ENCODE data around the gene ADGRA1.

Gene ADGRA1

GRCh38 chr10:133113146-133113830, 25.6 kb downstream of the ADGRA1 start:
- no peak for DNase-seq

- DNase-seq = no peak
These were observed 26.1 kb downstream of the ADGRA1 start for GRCh38 chr10:133113847-133114246.

DNA sequence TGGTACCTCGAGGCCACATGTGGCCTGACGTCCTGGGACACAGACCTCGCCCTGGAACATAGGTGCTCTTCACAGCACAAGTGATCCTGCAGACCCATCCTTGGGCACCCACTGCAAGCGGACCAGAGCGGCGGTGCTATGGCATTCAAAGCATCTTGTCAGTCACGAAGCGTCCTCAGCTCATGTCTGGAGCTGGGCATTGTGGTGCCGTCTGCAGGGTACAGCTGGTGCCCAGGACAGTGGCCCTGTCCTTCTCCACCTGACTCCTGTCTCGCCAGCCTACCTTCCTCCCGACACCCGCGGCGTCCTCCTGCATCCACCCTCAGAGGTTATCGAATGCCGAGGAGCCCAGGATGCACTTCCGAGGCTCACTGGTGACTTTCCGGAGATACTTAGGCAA, 26.5 kb downstream of the ADGRA1 start:
- DNase-seq = no peak

- no peak for DNase-seq
These were observed 27.2 kb downstream of the ADGRA1 start for GRCh38 chr10:133114726-133115452.

DNA sequence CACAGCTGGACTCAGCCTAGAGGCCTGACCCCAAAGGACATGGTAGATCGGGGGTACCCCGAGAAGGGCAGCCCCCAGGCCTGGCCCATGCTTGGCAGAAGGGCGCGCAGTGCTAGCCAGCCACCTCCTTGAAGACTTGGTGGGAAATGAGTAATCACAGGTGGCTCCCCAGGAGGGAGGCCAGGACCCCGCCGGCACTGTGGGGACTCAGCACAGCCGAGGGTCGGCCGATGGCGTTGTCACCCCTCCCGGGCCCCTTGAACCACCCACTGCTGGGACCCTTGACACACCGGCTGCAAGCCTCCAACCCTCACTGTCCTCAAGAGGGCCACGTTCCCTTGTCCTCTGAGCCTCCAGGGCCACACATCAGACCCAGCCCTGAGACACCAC, 27.7 kb downstream of the ADGRA1 start:
- no peak for DNase-seq

- DNase-seq = no peak
These were observed 28.3 kb downstream of the ADGRA1 start for GRCh38 chr10:133115976-133116375.

DNA sequence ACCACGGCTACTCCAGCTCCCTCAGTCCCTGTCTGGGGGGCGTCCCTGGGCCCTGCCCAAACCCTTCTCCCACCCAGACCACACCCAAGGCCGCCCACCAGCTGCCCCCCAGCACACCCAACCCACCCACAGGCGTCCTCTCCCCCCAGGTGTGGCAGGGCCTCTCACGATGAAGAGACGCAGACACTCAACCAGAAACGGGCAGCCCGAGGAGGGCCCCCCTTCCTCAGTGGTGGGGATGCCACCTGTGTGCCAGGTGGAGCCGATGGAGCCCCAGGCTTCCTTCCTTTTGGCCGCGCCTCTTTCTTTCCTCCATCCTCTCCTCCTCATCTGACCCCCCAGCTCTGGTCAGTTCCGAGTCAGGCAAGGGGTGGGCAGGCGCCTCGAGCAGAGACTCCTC, 28.7 kb downstream of the ADGRA1 start:
- DNase-seq = no peak

DNA sequence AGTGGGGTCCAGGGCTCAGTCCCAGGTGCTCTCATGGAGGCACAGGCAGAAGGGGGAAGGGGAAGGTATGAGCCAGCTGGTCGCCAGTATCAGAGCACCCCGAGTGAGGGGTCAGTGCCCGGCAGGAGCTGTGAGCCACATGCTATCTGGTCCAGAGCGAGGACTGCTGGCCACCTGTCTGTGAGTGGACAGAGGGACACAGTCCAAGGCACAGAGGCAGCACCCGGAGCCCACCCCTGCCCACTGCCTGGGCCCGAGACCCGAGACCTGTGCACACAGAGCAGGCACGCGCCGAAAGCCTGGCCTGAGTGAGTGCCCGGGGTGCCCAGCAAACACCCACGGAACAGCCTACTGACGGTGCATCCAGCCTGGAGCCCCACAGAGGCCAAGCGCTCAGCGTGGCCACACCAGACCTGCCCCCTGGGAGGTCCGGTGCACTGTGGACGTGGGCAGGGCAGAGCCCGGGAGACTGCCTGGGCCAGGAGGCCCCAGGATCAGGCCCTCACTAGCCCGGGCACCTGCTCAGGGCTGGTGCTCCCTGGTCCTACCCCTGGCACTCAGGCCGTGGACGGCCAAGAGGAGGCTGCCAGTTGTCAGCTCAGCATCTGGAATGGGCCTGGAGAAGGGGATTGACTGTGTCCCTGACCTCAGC, 29.4 kb downstream of the ADGRA1 start:
- no peak for DNase-seq

DNA sequence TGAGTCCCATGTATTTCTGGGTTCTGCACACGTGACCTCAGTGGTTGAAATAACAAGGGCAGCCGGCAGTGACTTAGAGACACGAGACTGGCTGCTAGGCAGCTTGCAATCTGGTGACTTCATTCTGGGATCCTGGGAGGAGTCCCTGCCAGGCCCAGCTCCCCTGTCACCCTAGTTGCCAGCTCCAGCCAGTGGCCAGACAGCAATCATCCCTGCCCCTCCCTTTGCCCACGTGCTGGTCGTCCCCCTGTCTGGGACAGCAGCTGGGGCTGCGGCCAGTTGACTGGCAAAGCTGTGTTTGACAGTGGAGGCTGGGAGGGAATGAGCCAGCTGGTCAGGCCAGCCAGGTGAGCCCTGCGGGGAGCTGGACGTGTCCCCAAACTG, 30.0 kb downstream of the ADGRA1 start:
- no peak for DNase-seq

- DNase-seq = no peak
These were observed 33.8 kb downstream of the ADGRA1 start for GRCh38 chr10:133121479-133121878.

DNA sequence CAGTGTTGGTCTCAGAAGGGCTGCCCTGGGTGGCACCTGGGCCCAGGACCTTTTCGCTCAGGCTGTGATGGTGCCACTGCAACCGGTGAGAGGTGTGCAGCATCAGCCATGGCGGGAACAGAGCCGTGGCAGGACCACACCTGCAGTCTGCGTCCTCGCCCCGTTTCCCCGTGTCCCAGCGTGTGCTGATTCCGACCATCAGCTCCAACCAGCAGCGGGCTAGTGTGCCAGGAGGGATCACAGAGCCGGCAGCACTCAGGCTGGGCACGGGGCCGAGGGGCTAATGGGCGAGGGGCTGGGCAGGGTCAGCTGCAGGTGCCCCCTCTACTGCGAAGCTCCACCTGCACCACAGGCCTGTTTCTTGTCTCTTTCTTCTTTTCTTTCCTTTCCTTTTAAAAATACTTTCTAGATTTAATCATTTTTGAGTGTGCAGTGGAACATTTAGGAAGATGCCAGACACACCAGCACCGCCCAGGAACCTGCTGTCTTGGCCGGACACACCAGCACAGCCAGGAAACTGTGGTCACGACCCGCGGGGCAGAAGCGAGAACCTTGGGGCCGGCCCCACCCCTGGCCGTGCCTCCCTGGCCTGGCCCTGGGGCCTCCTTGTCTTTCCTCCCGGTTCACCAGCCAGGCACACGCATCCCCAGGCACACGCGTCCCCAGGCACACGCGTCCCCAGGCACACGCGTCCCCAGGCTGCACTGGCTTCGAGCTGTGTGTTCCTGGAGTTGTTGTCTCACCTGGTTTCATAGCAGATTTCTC, 34.6 kb downstream of the ADGRA1 start:
- no peak for DNase-seq

- DNase-seq = no peak
These were observed 35.5 kb downstream of the ADGRA1 start for GRCh38 chr10:133123050-133123745.

DNA sequence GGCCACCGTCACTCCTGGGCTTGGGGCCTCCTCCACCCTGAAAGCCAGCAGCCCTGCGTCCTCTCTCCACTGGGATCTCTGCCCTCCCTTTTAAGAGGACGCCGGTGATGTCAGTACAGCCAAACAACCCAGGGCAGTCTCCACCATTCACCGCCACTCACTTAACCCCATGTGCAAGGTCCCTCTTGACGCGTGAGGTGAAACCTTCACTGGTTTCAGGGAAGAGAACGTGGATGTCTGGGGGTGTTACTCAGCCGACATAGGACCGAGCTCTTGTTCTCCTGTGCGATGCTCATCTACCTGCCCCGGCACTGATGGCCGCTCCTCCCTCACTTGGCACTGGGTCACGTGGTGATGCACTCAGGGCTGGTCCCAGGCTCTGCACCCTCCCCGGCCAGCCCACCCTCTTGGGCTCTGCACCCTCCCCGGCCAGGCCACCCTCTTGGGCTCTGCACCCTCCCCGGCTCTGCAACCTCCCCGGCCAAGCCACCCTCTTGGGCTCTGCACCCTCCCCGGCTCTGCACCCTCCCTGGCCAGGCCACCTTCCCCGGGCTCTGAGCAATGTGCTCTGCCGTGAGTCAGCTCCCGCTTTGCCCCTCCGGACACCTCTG, 36.1 kb downstream of the ADGRA1 start:
- no peak for DNase-seq

- no peak for DNase-seq
These were observed 36.9 kb downstream of the ADGRA1 start for GRCh38 chr10:133124357-133125211.

DNA sequence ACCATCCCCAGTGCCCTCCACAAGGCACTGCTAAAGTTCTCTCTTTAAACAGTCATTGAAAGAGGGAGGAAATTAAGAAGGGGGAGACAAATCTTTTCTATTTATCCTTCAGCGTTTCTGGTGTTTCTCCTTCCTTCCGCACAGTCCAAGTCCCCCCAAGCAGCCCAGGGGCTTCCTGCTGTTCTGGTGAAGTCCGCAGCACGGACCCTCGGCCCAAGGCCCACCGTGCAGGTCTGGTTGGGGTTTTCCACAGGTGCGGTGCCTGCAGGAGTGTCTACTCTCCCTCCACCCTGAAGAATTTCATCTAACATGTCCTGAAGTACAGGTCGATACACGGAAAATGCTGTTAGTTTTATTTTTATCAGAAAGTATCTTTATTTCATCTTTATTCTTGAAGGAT, 38.2 kb downstream of the ADGRA1 start:
- DNase-seq = no peak

GRCh38 chr10:133126431-133127290, 38.9 kb downstream of the ADGRA1 start:
- DNase-seq = no peak

- DNase-seq = peak in 1 of 2 donors; percentile 16
These were observed 39.8 kb downstream of the ADGRA1 start for GRCh38 chr10:133127291-133128125.

DNA sequence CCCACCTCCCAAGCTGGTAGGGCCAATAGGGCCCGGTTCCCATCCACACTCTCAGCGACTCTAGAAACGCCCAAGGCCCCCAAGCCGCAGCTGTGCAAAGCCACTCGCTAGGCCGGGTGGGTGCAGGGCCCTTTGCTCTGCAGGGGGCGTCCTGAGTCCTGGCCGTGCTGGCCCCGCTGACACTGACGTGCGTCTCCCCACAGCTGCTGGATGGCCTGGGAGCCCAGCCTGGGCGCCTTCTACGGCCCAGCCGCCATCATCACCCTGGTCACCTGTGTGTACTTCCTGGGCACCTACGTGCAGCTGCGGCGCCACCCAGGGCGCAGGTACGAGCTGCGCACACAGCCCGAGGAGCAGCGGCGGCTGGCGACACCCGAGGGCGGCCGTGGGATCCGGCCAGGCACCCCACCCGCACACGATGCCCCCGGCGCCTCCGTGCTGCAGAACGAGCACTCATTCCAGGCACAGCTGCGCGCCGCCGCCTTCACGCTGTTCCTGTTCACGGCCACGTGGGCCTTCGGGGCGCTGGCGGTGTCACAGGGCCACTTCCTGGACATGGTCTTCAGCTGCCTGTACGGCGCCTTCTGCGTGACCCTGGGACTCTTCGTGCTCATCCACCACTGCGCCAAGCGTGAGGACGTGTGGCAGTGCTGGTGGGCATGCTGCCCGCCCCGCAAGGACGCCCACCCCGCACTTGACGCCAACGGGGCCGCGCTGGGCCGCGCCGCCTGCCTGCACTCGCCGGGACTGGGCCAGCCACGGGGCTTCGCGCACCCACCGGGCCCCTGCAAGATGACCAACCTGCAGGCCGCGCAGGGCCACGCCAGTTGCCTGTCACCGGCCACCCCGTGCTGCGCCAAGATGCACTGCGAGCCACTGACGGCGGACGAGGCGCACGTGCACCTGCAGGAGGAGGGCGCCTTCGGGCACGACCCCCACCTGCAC, 40.7 kb downstream of the ADGRA1 start:
- peak in 1 of 2 donors; percentile 9 for DNase-seq
